ENCODE results near the gene ASIC4. TPM values are rescaled to one million over a fixed set of nuclear protein-coding genes. Genes with fewer than 3 reads are reported as not detected.

The ASIC4 gene
- total RNA-seq, 3 donors from 2014 or later: 0.08 TPM; not detected in 2

- no peaks in the 10 kb centered on the region for H3K36me3 Mint-ChIP-seq (ENCODE audit: insufficient read depth)
- no peak for ATAC-seq
- H3K27me3 Mint-ChIP-seq (ENCODE audit: low read depth): peaks cover 34% of the 10 kb centered on the region
- H3K4me3 Mint-ChIP-seq: no peak overlapping the region
- H3K9me3 Mint-ChIP-seq: no peaks in the 10 kb centered on the region
- peaks cover 11% of the 10 kb centered on the region for H3K4me1 Mint-ChIP-seq (ENCODE audit: low read depth)
- DNase-seq: no peak
Observed at GRCh38 chr2:219549619-219550018, 35.3 kb downstream of the ASIC4 start.

DNA sequence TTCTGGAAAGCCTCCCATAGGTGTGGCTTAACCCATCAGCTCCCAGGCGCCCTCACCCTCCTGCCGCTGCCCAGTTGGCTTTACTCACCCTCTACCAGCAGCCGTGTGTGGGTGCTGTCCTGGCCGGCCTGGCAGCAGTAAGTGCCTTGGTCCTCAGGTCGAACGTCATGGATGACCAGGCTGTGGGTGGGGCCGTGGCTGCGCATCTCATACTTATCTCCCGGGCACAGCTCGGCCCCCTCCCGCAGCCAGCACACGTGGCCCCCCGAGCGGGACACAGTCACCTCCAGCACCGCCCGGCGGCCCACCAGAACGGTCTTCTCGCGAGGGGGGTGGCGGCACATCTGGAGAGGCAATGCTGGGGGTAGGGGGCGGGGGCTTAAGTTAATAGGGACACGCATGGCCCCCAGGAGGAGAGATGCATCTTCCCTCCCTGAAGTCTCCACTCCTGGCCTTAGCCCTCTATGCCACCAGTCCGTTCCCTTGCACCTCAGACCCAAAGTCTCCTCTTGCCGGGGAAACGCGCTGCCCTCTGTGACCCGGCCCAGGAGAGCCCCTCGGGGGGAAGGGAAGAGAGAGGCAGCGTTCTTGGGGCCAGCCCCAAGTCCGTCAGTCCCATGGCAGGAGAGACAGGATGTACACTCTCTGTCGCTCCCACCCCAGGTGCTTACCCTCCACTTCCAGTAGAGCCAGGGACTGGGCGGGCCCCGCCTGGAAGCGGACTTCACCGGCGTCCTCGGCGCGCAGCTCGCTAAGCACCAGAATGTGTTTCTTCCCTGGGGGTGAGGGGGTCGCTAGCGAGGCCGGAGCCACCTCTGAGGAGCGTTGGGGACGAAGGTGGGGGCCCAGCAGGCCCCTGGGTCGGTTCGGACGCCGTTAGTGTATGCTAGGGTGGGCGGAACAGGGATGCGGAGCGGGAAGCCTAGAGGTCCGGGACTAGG is 37.4 kb downstream of the ASIC4 start:
- DNase-seq: no peak
- peak; percentile 23 to 33 for ATAC-seq
- Mint-ChIP-seq H3K27me3 (ENCODE audit: low read depth) (peaks cover 45% of the 10 kb centered on the region), H3K4me3 (peak overlapping the region; percentile 73), H3K36me3 (ENCODE audit: insufficient read depth) (no peaks in the 10 kb centered on the region), H3K4me1 (ENCODE audit: low read depth) (peaks cover 8% of the 10 kb centered on the region), H3K9me3 (no peaks in the 10 kb centered on the region)

DNA sequence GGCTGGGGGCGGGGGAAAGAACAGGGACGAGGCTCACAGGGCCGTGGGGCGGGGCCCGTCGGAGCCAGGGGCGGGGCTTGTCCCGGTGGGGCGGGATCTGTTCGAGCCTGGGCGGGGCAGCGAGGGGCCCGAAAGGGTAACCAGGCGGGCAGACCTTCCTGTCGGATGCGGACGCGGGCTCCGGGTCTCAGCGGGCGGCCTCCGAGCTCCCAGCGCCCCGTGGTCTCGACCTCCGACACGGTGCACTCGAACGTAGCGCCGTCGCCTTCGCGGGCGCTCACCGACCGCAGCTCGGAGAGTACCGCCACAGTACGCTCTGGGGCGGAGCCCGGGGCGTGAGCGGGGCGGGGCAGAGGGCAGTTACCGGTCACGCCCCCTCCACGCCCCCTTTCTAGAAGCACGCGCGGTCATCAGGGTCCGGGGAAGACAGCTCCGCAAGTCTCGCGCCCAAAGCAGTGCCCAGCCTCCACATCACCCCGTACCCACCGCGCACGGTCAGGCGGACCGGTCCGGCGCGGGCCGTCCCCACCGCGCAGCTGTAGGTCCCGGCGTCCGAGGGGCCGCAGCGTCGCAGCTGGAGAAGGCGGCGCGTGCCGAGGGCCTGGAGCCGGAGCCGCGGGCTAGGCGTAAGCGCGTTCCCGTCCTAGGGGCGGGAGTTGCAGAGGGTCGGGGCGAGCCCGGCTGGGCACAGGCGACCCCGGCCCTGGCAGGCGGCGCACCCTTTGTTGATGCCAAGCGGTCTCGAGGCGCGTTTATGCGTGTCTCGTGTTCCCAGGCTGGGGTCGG is 38.3 kb downstream of the ASIC4 start:
- peaks cover 8% of the 10 kb centered on the region for H3K4me1 Mint-ChIP-seq (ENCODE audit: low read depth)
- H3K9me3 Mint-ChIP-seq: no peaks in the 10 kb centered on the region
- ATAC-seq (peak; percentile 91 to 93), DNase-seq (peak; percentile 72)
- peak overlapping the region; percentile 73 for H3K4me3 Mint-ChIP-seq
- H3K27me3 Mint-ChIP-seq (ENCODE audit: low read depth): peaks cover 46% of the 10 kb centered on the region
- H3K36me3 Mint-ChIP-seq (ENCODE audit: insufficient read depth): no peaks in the 10 kb centered on the region

DNA sequence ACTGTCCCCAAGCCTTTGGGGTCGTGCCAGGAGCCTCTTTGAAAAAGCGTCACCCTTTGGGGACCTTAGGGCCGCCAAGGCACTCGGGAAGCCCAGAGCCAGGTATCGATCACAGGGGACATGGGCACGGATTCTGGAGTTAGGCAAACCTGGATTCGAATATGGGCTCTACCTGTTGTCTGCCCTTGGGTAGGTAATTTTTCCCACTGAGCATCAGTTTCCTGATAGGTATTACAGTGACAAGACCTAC is 38.8 kb downstream of the ASIC4 start:
- Mint-ChIP-seq H3K4me3 (peak overlapping the region; percentile 61), H3K27me3 (ENCODE audit: low read depth) (peaks cover 46% of the 10 kb centered on the region)
- DNase-seq: no peak

GRCh38 chr2:219553463-219553963 is 39.2 kb downstream of the ASIC4 start:
- no peaks in the 10 kb centered on the region for H3K36me3 Mint-ChIP-seq (ENCODE audit: insufficient read depth)
- no peaks in the 10 kb centered on the region for H3K9me3 Mint-ChIP-seq
- H3K4me3 Mint-ChIP-seq: peak overlapping the region; percentile 61
- H3K27me3 Mint-ChIP-seq (ENCODE audit: low read depth): peaks cover 43% of the 10 kb centered on the region
- peaks cover 8% of the 10 kb centered on the region for H3K4me1 Mint-ChIP-seq (ENCODE audit: low read depth)
- ATAC-seq (no peak), DNase-seq (no peak)

More for the DNA sequence above, 38.8 kb downstream of the ASIC4 start:
- Mint-ChIP-seq H3K9me3 (no peaks in the 10 kb centered on the region), H3K4me1 (ENCODE audit: low read depth) (peaks cover 8% of the 10 kb centered on the region), H3K36me3 (ENCODE audit: insufficient read depth) (no peaks in the 10 kb centered on the region)
- ATAC-seq: no peak

DNA sequence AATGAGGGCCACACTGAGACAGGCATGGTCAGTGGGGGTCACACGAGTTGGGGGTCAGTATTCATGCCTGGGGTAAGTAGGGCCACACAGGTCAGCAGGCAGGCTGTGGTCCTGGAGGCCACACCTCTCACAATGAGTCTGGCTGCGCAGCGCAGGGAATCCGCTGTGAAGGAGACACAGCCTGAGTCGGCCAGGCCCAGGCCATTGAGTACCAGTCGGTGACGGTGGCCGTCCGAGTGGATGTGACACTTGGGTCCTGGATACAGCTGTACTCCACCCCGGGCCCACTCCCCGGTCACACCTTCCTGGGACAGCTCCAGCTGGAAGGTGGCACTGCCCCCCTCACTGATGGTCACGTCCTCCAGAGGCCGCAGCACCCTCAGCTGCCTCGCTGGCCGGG is 40.1 kb downstream of the ASIC4 start:
- Mint-ChIP-seq H3K4me3 (no peak overlapping the region), H3K36me3 (ENCODE audit: insufficient read depth) (no peaks in the 10 kb centered on the region), H3K9me3 (no peaks in the 10 kb centered on the region), H3K4me1 (ENCODE audit: low read depth) (peaks cover 8% of the 10 kb centered on the region), H3K27me3 (ENCODE audit: low read depth) (peaks cover 43% of the 10 kb centered on the region)
- ATAC-seq (no peak), DNase-seq (no peak)

GRCh38 chr2:219555956-219556355 is 41.7 kb downstream of the ASIC4 start:
- Mint-ChIP-seq H3K9me3 (no peaks in the 10 kb centered on the region), H3K4me1 (ENCODE audit: low read depth) (peaks cover 8% of the 10 kb centered on the region), H3K4me3 (no peak overlapping the region), H3K27me3 (ENCODE audit: low read depth) (peaks cover 42% of the 10 kb centered on the region), H3K36me3 (ENCODE audit: insufficient read depth) (no peaks in the 10 kb centered on the region)
- DNase-seq (no peak), ATAC-seq (no peak)

GRCh38 chr2:219556413-219556812 is 42.1 kb downstream of the ASIC4 start:
- Mint-ChIP-seq H3K4me1 (ENCODE audit: low read depth) (peaks cover 8% of the 10 kb centered on the region), H3K9me3 (no peaks in the 10 kb centered on the region), H3K36me3 (ENCODE audit: insufficient read depth) (no peaks in the 10 kb centered on the region), H3K27me3 (ENCODE audit: low read depth) (peaks cover 40% of the 10 kb centered on the region), H3K4me3 (no peak overlapping the region)
- DNase-seq: no peak
- ATAC-seq: no peak

GRCh38 chr2:219557320-219557719 is 43.0 kb downstream of the ASIC4 start:
- H3K4me1 Mint-ChIP-seq (ENCODE audit: low read depth): peaks cover 3% of the 10 kb centered on the region
- H3K36me3 Mint-ChIP-seq (ENCODE audit: insufficient read depth): no peaks in the 10 kb centered on the region
- DNase-seq (no peak), ATAC-seq (no peak)
- H3K9me3 Mint-ChIP-seq: no peaks in the 10 kb centered on the region
- no peak overlapping the region for H3K4me3 Mint-ChIP-seq
- peaks cover 35% of the 10 kb centered on the region for H3K27me3 Mint-ChIP-seq (ENCODE audit: low read depth)

- no peaks in the 10 kb centered on the region for H3K9me3 Mint-ChIP-seq
Observed at GRCh38 chr2:219557791-219558785, 43.8 kb downstream of the ASIC4 start.

GRCh38 chr2:219559156-219559915 is 45.1 kb downstream of the ASIC4 start:
- H3K4me3 Mint-ChIP-seq: no peak overlapping the region
- peaks cover 27% of the 10 kb centered on the region for H3K27me3 Mint-ChIP-seq (ENCODE audit: low read depth)
- H3K4me1 Mint-ChIP-seq (ENCODE audit: low read depth): no peaks in the 10 kb centered on the region
- no peaks in the 10 kb centered on the region for H3K9me3 Mint-ChIP-seq
- no peaks in the 10 kb centered on the region for H3K36me3 Mint-ChIP-seq (ENCODE audit: insufficient read depth)
- ATAC-seq (no peak), DNase-seq (no peak)

More at GRCh38 chr2:219557791-219558785, 43.8 kb downstream of the ASIC4 start:
- Mint-ChIP-seq H3K27me3 (ENCODE audit: low read depth) (peaks cover 38% of the 10 kb centered on the region), H3K4me1 (ENCODE audit: low read depth) (peaks cover 3% of the 10 kb centered on the region), H3K4me3 (no peak overlapping the region), H3K36me3 (ENCODE audit: insufficient read depth) (no peaks in the 10 kb centered on the region)
- DNase-seq: no peak
- ATAC-seq: no peak

DNA sequence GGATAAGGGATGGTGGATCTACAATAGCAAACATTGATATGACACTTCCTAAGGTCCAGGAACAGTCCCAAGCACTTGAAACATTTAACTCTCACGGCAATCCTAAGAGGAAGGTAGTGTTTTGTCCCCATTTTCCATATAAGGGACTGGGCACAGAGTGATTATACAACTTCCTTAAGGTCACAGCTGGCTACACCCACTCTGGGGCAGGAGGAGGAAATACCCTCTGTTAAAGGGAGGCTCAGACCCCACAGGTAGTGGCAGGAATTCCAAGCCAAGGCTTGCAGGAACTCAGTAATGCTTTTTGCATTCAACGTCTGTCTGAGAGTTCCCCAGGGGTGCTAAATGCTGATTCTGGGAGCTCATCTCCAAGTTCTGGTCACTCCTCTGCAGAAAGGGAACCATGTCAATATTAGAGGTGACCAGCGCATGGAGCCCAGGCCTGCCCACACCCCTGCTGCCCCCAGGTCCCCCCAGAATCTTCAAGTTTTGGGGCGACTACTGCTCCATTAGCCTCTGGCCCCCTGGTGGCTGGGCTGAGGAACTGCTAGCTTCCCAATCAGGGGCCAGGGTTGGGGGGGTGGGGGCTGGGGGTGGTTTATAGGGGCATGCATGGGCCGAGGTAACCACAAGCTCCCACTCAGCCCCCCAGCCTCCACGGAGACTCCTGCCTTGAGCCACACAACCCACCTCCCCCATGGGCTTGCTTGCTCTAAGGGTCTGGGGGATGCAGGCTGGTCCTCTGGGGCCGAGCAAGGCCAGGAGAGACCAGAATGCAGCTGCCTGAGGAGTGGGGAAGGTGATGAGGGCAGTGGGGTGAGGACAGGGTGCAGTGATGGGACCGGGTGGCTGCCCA is 46.0 kb downstream of the ASIC4 start:
- H3K4me3 Mint-ChIP-seq: no peak overlapping the region
- DNase-seq (no peak), ATAC-seq (peak; percentile 43 to 52)

GRCh38 chr2:219560893-219561178 is 46.6 kb downstream of the ASIC4 start:
- DNase-seq: no peak
- H3K4me1 Mint-ChIP-seq (ENCODE audit: low read depth): no peaks in the 10 kb centered on the region
- no peak overlapping the region for H3K4me3 Mint-ChIP-seq
- H3K9me3 Mint-ChIP-seq: no peaks in the 10 kb centered on the region
- no peak for ATAC-seq
- H3K36me3 Mint-ChIP-seq (ENCODE audit: insufficient read depth): no peaks in the 10 kb centered on the region
- H3K27me3 Mint-ChIP-seq (ENCODE audit: low read depth): peaks cover 20% of the 10 kb centered on the region

More for the DNA sequence above, 46.0 kb downstream of the ASIC4 start:
- H3K9me3 Mint-ChIP-seq: no peaks in the 10 kb centered on the region
- no peaks in the 10 kb centered on the region for H3K4me1 Mint-ChIP-seq (ENCODE audit: low read depth)
- no peaks in the 10 kb centered on the region for H3K36me3 Mint-ChIP-seq (ENCODE audit: insufficient read depth)
- peaks cover 20% of the 10 kb centered on the region for H3K27me3 Mint-ChIP-seq (ENCODE audit: low read depth)

All from activated T-cell treated with anti-CD3 and anti-CD28 coated beads, Interleukin-2, amount 50 U/mL, for 4 hours (primary cell).